K562 (cell line): ENCODE measurements around the gene TRIP6. TPM values are rescaled to one million over a fixed set of nuclear protein-coding genes. Genes with fewer than 3 reads are reported as not detected.
A peak's percentile ranks its signal among the peaks of the same experiment; 100 is the strongest.

Experiments used
- ADNP ChIP-seq: fragments of 200-800 bp; sonication (Bioruptor generic); IDR thresholded peaks from 2 replicates; pipeline ENCODE4 v1.6.1; 2016; ENCODE audit warnings: missing genetic modification characterization, missing compliant biosample characterization
- ATF3 ChIP-seq, 2 experiments: fragments of 450-650 bp in 1 of 2; sonication (generic) in 1 of 2; formaldehyde crosslinking in 1 of 2; IDR thresholded peaks in 1 of 2; conservative IDR thresholded peaks in 1 of 2; 2 replicates each; pipeline versions ENCODE4 v1.6.1 to v1.8.1; 2016 to 2023; ENCODE audit warnings: mild to moderate bottlenecking in 2 of 2, moderate library complexity in 2 of 2, inconsistent platforms in 1 of 2, missing genetic modification reagents in 1 of 2
- CTCF ChIP-seq, 3 experiments: IDR thresholded peaks in 2 of 3; conservative IDR thresholded peaks in 1 of 3; 2 replicates each; pipeline ENCODE4 v1.5.1; 2011 to 2012; ENCODE audit warnings: low read length in 3 of 3, mild to moderate bottlenecking in 3 of 3, control low read depth in 2 of 3, improper control_type of control experiment in 1 of 3, inconsistent platforms in 1 of 3, low read depth in 1 of 3, mixed read lengths in 1 of 3, moderate library complexity in 1 of 3; ENCODE audit not compliant: insufficient read depth in 2 of 3
- CUX1 ChIP-seq: fragments of 200-800 bp; sonication (Bioruptor generic); IDR thresholded peaks from 2 replicates; pipeline ENCODE4 v1.6.1; 2016; ENCODE audit warnings: missing genetic modification characterization, missing compliant biosample characterization
- FOXK2 ChIP-seq, 2 experiments: fragments of 450-650 bp; IDR thresholded peaks in 1 of 2; conservative IDR thresholded peaks in 1 of 2; 2 replicates each; pipeline ENCODE4 v1.6.1; 2016; ENCODE audit warnings: low read depth in 2 of 2, mild to moderate bottlenecking in 1 of 2
- MCM2 ChIP-seq: fragments of 450-650 bp; IDR thresholded peaks from 2 replicates; pipeline ENCODE4 v1.6.1; 2017; ENCODE audit warnings: low read depth, mild to moderate bottlenecking
- NR1H2 ChIP-seq: sonication (generic); formaldehyde crosslinking; IDR thresholded peaks from 2 replicates; pipeline ENCODE4 v1.4.0; 2020; ENCODE audit warnings: mild to moderate bottlenecking, missing genetic modification reagents
- RERE ChIP-seq: sonication (generic); formaldehyde crosslinking; IDR thresholded peaks from 2 replicates; pipeline ENCODE4 v1.8.0; 2023; ENCODE audit warnings: missing genetic modification reagents, mild to moderate bottlenecking, borderline replicate concordance
- ZBTB26 ChIP-seq: fragments of 450-650 bp; formaldehyde crosslinking; IDR thresholded peaks from 2 replicates; pipeline ENCODE4 v1.4.0; 2022; ENCODE audit warnings: missing genetic modification characterization
- polyA plus RNA-seq, 8 experiments: library from polyadenylated mRNA; depleted of rRNA in 4 of 8; stranded (reverse) in 5 of 8; unstranded in 3 of 8; fragments of >200 nt; fragmentation: Nextera tagmentation in 2 of 8; fragmentation: Illumina TruSeq in 1 of 8; extraction: Ambion mirVana in 2 of 8; extraction: Trizol in 1 of 8; gene quantifications; 2 replicates each; pipeline versions ENCODE4 v1.2.1 to v1.2.3, GENCODE V29; 2011 to 2014; ENCODE audit warnings: inconsistent platforms in 1 of 8, missing spikeins in 1 of 8
- total RNA-seq, 7 experiments: library from RNA; depleted of rRNA in 6 of 7; stranded (reverse); fragments of >200 nt in 6 of 7; fragmentation: Illumina TruSeq in 2 of 7; extraction: Trizol in 2 of 7; gene quantifications; 2 replicates each; pipeline versions ENCODE4 v1.2.1 to v1.2.3, GENCODE V29; 2011 to 2021; ENCODE audit warnings: low replicate concordance in 1 of 7

Gene TRIP6
- total and polyA plus RNA-seq, 9 of the 15 experiments (the other 6 are each of a cell fraction or from before 2014, with no cell fraction given) = 5.9 to 141 (median 54.0) TPM

GRCh38 chr7:100835903-100836811 is 31.0 kb upstream of the TRIP6 start (continued):
- no peak for TF ChIP-seq CUX1 (CRISPR knock-in tag)
- TF ChIP-seq CTCF (IDR thresholded peaks at IDR 0.05 in 2 of 3, conservative IDR thresholded peaks at IDR 0.05 in 1 of 3; ENCODE audit: insufficient read depth in 2 of 3, low read depth in 1 of 3, low read length in 3 of 3) = no peak
- TF ChIP-seq RERE (CRISPR knock-in tag) = no peak
- 0 out of 2 replicates have a peak, but pooled peaks have one; percentile 26 for TF ChIP-seq ATF3 (IDR thresholded peaks at IDR 0.05)
- no peak for TF ChIP-seq ATF3 (CRISPR knock-in tag; conservative IDR thresholded peaks at IDR 0.05)
- TF ChIP-seq ZBTB26 (CRISPR knock-in tag) = no peak
- no peak for TF ChIP-seq FOXK2 (conservative IDR thresholded peaks at IDR 0.05 in 1 of 2, IDR thresholded peaks at IDR 0.05 in 1 of 2; ENCODE audit: low read depth in 2 of 2)
- no peak for TF ChIP-seq ADNP
- TF ChIP-seq MCM2 = no peak
- no peak for TF ChIP-seq NR1H2 (CRISPR knock-in tag)
